Left lung (tissue), 10 donors: Measurements from ENCODE around the gene DSN1. TPM values are rescaled to one million over a fixed set of nuclear protein-coding genes. Genes with fewer than 3 reads are reported as not detected.

Experiments used
- ATAC-seq: fragments of 200-7000 bp; cut with Tn5 transposase; one replicate; pipeline ENCODE4 v1.9.1; 2020; ENCODE audit warnings: moderate library complexity
- DNase-seq, 4 donors: peaks; one replicate each; pipeline ENCODE4 v3.0.0-alpha.2; 2013 to 2020
- H3K27ac ChIP-seq, 2 donors: fragments of 200-600 bp; sonication (generic) in 1 of 2; one replicate each; pipeline versions ENCODE4 v1.5.0 to v1.8.0; 2020 to 2021
- H3K27me3 ChIP-seq, 2 donors: fragments of 200-600 bp; sonication (generic) in 1 of 2; one replicate each; pipeline versions ENCODE4 v1.5.0 to v1.8.0; 2020 to 2021
- H3K36me3 ChIP-seq, 2 donors: fragments of 200-600 bp; sonication (generic) in 1 of 2; one replicate each; pipeline versions ENCODE4 v1.5.0 to v1.8.0; 2020 to 2021
- H3K4me1 ChIP-seq, 2 donors: fragments of 200-600 bp; one replicate each; pipeline ENCODE4 v1.8.0; 2021
- H3K4me3 ChIP-seq, 2 donors: fragments of 200-600 bp; sonication (generic) in 1 of 2; one replicate each; pipeline versions ENCODE4 v1.5.0 to v1.8.0; 2020 to 2021; ENCODE audit warnings: mild to moderate bottlenecking in 1 of 2
- H3K9me3 ChIP-seq, 2 donors: fragments of 200-600 bp; sonication (generic) in 1 of 2; one replicate each; pipeline versions ENCODE4 v1.5.0 to v1.8.0; 2020 to 2021
- intact Hi-C, 2 donors: fragments of 100-400 bp; cut with DNase I; formaldehyde crosslinking; loops; one replicate each; pipeline versions ENCODE4 v1.11.2 to v1.14.2; 2022
- polyA plus RNA-seq, 6 donors: library from polyadenylated mRNA; unstranded; fragments of 120-200 nt; gene quantifications; one replicate each; pipeline ENCODE4 v1.2.1, GENCODE V29; 2013; ENCODE audit not compliant: insufficient read length in 6 of 6
- total RNA-seq, 2 donors: library from RNA; stranded (reverse); fragmentation: NEBNext Ultra II Directional; extraction: Animal tissue kit (Norgen Biotek cat#: 25700); gene quantifications; one replicate each; pipeline ENCODE4 v1.2.1, GENCODE V29; 2021
- TF ChIP-seq, protein P1 (sequence below), 2 donors: fragments of 200-600 bp; sonication (generic) in 1 of 2; IDR thresholded peaks; one replicate each; pipeline versions ENCODE4 v1.5.0 to v1.8.0; 2021; ENCODE audit warnings: antibody characterized with exemption in 2 of 2
- donor health status: DM: no; HTN: yes; CAD: no.
- donor health status: DM: no; HTN: no; CAD: no.

Gene DSN1
- total and polyA plus RNA-seq, 8 donors: 14.5 to 24.7 (median 20.3) TPM

DNA sequence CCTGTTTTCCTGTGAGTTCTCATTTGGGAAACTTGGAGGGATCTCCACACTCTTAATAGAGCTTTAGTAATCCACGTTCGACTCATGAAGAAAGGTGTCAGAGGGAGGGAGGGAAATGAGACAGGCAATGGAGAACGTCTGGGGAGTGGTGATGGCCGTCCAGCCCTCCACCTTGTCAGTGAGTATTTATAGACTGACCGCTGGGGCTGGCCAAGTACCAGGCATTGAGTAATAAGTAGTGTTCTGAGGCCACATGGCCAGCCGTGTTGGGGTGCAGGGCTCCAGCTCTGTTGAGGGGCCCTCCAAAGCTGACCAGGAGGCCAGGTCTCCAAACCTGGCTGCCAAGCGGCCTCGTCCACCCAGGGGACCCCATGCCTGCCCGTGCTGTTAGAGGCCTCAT lies 11.3 kb upstream of the DSN1 start:
- Histone ChIP-seq H3K27ac (no peak overlapping the region), H3K27me3 (no peaks in the 10 kb centered on the region), H3K4me1 (no peaks in the 10 kb centered on the region), H3K4me3 (no peak overlapping the region), H3K9me3 (no peaks in the 10 kb centered on the region), H3K36me3 (peaks cover 0 to 32% of the 10 kb centered on the region in 2 donors)
- TF ChIP-seq, protein P1, sequence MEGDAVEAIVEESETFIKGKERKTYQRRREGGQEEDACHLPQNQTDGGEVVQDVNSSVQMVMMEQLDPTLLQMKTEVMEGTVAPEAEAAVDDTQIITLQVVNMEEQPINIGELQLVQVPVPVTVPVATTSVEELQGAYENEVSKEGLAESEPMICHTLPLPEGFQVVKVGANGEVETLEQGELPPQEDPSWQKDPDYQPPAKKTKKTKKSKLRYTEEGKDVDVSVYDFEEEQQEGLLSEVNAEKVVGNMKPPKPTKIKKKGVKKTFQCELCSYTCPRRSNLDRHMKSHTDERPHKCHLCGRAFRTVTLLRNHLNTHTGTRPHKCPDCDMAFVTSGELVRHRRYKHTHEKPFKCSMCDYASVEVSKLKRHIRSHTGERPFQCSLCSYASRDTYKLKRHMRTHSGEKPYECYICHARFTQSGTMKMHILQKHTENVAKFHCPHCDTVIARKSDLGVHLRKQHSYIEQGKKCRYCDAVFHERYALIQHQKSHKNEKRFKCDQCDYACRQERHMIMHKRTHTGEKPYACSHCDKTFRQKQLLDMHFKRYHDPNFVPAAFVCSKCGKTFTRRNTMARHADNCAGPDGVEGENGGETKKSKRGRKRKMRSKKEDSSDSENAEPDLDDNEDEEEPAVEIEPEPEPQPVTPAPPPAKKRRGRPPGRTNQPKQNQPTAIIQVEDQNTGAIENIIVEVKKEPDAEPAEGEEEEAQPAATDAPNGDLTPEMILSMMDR (IDR thresholded peaks at IDR 0.05): no peak
- intact Hi-C loops: no loop called here
- no peak for ATAC-seq
- DNase-seq: no peak

GRCh38 chr20:36784116-36784515 lies 10.6 kb upstream of the DSN1 start:
- ATAC-seq: no peak
- H3K36me3 ChIP-seq: peaks cover 0 to 32% of the 10 kb centered on the region in 2 donors

DNA sequence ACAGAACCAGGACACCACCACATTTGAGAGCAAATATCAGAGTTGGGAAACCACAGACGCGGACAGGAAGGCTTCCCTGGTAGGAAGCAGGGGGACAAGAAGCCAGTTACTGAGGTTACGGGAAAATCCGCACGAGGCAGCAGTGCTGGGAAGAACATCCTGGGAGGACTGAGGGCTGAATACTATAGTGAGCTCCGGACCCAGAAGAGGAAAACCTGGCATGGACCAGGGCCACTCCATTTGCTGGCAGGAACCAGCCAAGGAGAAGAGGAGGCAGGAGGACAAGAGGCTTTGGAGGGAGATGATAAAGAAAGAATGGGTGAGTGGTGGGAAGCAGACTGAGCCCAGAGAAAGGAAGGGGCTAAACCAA lies 6.1 kb upstream of the DSN1 start:
- no peak overlapping the region for H3K4me3 ChIP-seq
- ATAC-seq (no peak), DNase-seq (no peak)
- H3K27ac ChIP-seq: no peak overlapping the region
- peaks cover 0 to 14% of the 10 kb centered on the region in 2 donors for H3K36me3 ChIP-seq
- H3K27me3 ChIP-seq: no peaks in the 10 kb centered on the region
- intact Hi-C loops: no loop called here
- H3K9me3 ChIP-seq: no peaks in the 10 kb centered on the region
- TF ChIP-seq, protein P1 (IDR thresholded peaks at IDR 0.05): no peak
- H3K4me1 ChIP-seq: peaks cover 0 to 4% of the 10 kb centered on the region in 2 donors

More at GRCh38 chr20:36784116-36784515, 10.6 kb upstream of the DSN1 start:
- Histone ChIP-seq H3K27ac (no peak overlapping the region), H3K9me3 (no peaks in the 10 kb centered on the region), H3K27me3 (no peaks in the 10 kb centered on the region), H3K4me1 (no peaks in the 10 kb centered on the region), H3K4me3 (no peak overlapping the region)
- no peak for DNase-seq
- intact Hi-C loops: no loop called here
- TF ChIP-seq, protein P1 (IDR thresholded peaks at IDR 0.05): no peak

DNA sequence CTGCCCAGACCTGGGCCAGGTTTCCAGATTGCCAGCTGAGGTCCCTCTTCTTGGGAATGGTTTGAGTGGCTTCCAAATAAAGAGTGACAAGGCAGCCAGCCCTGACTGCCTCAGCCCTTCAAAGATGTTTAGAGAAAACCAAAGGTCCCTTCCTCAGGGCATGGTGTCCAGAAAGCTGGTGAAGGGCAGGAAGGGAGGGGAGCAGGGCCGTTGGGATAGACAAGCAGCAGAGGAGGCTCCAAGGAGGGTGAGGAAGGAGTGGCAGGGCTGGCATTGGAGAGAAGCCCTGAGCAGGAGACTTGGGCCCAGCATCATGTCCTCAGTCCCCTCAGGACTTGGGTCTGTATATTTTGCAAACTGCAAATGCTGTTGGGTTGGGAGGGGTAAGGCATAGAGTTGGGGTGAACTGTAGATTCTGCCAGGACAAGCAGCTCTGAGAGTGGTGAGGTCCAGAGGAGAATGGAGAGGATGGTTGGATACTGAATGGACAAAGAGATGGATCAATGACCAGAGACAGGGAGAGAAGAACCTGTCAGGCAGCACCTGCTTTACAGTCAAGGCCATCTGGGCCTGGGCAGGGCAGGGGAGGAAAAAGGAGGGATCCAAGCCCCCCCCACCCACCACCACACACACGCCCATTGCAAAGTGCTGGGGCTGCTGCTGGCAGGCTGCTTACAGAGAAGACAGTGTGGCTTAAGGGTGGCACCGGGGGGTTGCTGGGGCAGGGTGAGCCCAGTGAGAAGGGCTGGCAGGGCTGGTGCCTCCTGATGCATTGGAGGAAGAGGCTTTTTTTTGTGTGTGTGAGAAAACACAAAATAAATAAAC lies 5.5 kb upstream of the DSN1 start:
- Histone ChIP-seq H3K27ac (no peak overlapping the region), H3K9me3 (no peaks in the 10 kb centered on the region), H3K36me3 (peaks cover 0 to 8% of the 10 kb centered on the region in 2 donors), H3K27me3 (no peaks in the 10 kb centered on the region), H3K4me3 (no peak overlapping the region), H3K4me1 (peaks cover 4 to 10% of the 10 kb centered on the region in 2 donors)
- ATAC-seq (no peak), DNase-seq (no peak)
- intact Hi-C loops: no loop called here
- TF ChIP-seq, protein P1 (IDR thresholded peaks at IDR 0.05): no peak

GRCh38 chr20:36777576-36777975 lies 4.0 kb upstream of the DSN1 start:
- intact Hi-C loops: no loop called here
- Histone ChIP-seq H3K27ac (no peak overlapping the region), H3K27me3 (no peaks in the 10 kb centered on the region), H3K4me3 (no peak overlapping the region), H3K4me1 (peaks cover 9 to 17% of the 10 kb centered on the region in 2 donors), H3K9me3 (no peaks in the 10 kb centered on the region), H3K36me3 (no peaks in the 10 kb centered on the region)
- TF ChIP-seq, protein P1 (IDR thresholded peaks at IDR 0.05): no peak
- ATAC-seq (no peak), DNase-seq (no peak)
